C4-2B (cell line): ENCODE results near the gene WAC.

Source experiments
- ZFX ChIP-seq: fragments of 450-650 bp; IDR thresholded peaks from 2 replicates; pipeline ENCODE4 v1.6.1; 2017
- TF ChIP-seq, protein P1 (sequence below): fragments of 450-650 bp; conservative IDR thresholded peaks from 2 replicates; pipeline ENCODE4 v1.5.1; 2017; ENCODE audit warnings: mild to moderate bottlenecking

- TF ChIP-seq, protein P1, sequence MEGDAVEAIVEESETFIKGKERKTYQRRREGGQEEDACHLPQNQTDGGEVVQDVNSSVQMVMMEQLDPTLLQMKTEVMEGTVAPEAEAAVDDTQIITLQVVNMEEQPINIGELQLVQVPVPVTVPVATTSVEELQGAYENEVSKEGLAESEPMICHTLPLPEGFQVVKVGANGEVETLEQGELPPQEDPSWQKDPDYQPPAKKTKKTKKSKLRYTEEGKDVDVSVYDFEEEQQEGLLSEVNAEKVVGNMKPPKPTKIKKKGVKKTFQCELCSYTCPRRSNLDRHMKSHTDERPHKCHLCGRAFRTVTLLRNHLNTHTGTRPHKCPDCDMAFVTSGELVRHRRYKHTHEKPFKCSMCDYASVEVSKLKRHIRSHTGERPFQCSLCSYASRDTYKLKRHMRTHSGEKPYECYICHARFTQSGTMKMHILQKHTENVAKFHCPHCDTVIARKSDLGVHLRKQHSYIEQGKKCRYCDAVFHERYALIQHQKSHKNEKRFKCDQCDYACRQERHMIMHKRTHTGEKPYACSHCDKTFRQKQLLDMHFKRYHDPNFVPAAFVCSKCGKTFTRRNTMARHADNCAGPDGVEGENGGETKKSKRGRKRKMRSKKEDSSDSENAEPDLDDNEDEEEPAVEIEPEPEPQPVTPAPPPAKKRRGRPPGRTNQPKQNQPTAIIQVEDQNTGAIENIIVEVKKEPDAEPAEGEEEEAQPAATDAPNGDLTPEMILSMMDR: no peak
- no peak for TF ChIP-seq ZFX
Measured at GRCh38 chr10:28555358-28555757, 22.4 kb downstream of the WAC start.
